ENCODE measurements around the gene ZNF672.

The ZNF672 gene

GRCh38 chr1:248804771-248805681 lies 33.0 kb upstream of the ZNF672 start:
- no peaks in the 10 kb centered on the region for H3K9me3 ChIP-seq (replicated peaks; ENCODE audit: low read length)
- no peaks in the 10 kb centered on the region for H3K36me3 ChIP-seq (ENCODE audit: insufficient read depth, low read length)
- no peaks in the 10 kb centered on the region for H3K27me3 ChIP-seq (ENCODE audit: control insufficient read depth, insufficient read depth, low read length)
- H3K9ac ChIP-seq (ENCODE audit: low read depth, low read length) = no peak overlapping the region
- no peak overlapping the region for H3K4me3 ChIP-seq (ENCODE audit: low read length)
- no peak overlapping the region for H3K4me2 ChIP-seq (ENCODE audit: low read length)
- no peaks in the 10 kb centered on the region for H3K4me1 ChIP-seq (ENCODE audit: control insufficient read depth, insufficient read depth, low read length)

DNA sequence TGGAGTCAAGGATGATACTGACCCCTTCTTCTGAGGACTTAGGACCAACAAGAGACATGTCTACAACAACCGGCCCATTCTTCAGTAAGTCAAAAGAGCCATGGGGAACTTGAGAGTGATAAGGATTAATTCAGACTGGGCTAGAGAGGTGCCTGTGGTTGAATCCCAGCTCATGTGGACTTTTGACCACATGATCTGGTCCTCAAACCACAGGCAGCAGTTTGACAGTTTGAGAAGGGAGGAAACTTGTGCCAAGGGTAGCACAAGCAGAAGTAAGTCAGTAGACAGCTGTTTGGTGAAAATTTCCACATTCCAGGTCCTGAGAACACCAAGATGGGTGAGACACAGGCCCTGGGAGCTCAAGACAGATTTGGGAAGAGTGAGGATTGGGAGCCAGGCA lies 32.1 kb upstream of the ZNF672 start:
- peaks cover 4% of the 10 kb centered on the region for H3K4me1 ChIP-seq (ENCODE audit: control insufficient read depth, insufficient read depth, low read length)
- no peak overlapping the region for H3K9ac ChIP-seq (ENCODE audit: low read depth, low read length)
- H3K9me3 ChIP-seq (replicated peaks; ENCODE audit: low read length) = no peaks in the 10 kb centered on the region
- no peak overlapping the region for H3K4me2 ChIP-seq (ENCODE audit: low read length)
- H3K27me3 ChIP-seq (ENCODE audit: control insufficient read depth, insufficient read depth, low read length) = no peaks in the 10 kb centered on the region
- no peaks in the 10 kb centered on the region for H3K36me3 ChIP-seq (ENCODE audit: insufficient read depth, low read length)
- H3K4me3 ChIP-seq (ENCODE audit: low read length) = no peak overlapping the region

DNA sequence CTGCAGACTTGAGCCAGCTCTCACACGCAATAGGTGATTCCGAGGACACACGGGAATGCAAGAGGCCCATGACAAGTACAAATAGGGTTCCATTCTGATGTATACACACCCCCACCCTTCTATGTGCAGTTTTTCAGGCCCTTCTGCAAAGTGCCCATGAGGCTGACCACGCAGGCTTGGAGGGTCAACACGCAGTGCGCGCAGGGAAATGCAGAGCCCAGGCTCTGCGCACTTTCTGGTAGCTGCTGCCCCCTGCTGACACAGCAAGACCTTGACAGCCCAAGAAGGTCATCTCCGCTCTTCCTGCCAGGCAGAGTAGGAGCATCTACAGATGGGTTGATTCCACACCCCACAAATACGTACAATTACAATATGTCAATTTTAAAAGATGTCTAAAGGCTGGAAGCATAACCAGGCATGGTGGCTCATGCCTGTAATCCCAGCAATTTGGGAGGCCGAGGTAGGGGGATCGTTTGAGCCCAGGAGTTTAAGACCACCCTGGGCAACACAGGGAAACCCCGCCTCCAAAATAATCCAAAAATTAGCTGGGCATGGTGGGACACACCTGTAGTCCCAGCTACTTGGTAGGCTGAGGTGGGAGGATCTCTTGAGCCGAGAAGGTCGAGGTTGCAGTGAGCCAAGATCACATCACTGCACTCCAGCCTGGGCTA lies 30.8 kb upstream of the ZNF672 start:
- H3K36me3 ChIP-seq (ENCODE audit: insufficient read depth, low read length) = peaks cover 3% of the 10 kb centered on the region
- H3K4me1 ChIP-seq (ENCODE audit: control insufficient read depth, insufficient read depth, low read length) = peaks cover 7% of the 10 kb centered on the region
- H3K27me3 ChIP-seq (ENCODE audit: control insufficient read depth, insufficient read depth, low read length) = no peaks in the 10 kb centered on the region
- H3K9ac ChIP-seq (ENCODE audit: low read depth, low read length) = no peak overlapping the region
- no peak overlapping the region for H3K4me3 ChIP-seq (ENCODE audit: low read length)
- no peaks in the 10 kb centered on the region for H3K9me3 ChIP-seq (replicated peaks; ENCODE audit: low read length)
- no peak overlapping the region for H3K4me2 ChIP-seq (ENCODE audit: low read length)

- H3K4me2 ChIP-seq (ENCODE audit: low read length) = no peak overlapping the region
- no peaks in the 10 kb centered on the region for H3K9me3 ChIP-seq (replicated peaks; ENCODE audit: low read length)
- H3K36me3 ChIP-seq (ENCODE audit: insufficient read depth, low read length) = peaks cover 19% of the 10 kb centered on the region
- no peak overlapping the region for H3K9ac ChIP-seq (ENCODE audit: low read depth, low read length)
- H3K27me3 ChIP-seq (ENCODE audit: control insufficient read depth, insufficient read depth, low read length) = no peaks in the 10 kb centered on the region
- peaks cover 7% of the 10 kb centered on the region for H3K4me1 ChIP-seq (ENCODE audit: control insufficient read depth, insufficient read depth, low read length)
- no peak overlapping the region for H3K4me3 ChIP-seq (ENCODE audit: low read length)
Measured at GRCh38 chr1:248808876-248809275, 29.1 kb upstream of the ZNF672 start.

DNA sequence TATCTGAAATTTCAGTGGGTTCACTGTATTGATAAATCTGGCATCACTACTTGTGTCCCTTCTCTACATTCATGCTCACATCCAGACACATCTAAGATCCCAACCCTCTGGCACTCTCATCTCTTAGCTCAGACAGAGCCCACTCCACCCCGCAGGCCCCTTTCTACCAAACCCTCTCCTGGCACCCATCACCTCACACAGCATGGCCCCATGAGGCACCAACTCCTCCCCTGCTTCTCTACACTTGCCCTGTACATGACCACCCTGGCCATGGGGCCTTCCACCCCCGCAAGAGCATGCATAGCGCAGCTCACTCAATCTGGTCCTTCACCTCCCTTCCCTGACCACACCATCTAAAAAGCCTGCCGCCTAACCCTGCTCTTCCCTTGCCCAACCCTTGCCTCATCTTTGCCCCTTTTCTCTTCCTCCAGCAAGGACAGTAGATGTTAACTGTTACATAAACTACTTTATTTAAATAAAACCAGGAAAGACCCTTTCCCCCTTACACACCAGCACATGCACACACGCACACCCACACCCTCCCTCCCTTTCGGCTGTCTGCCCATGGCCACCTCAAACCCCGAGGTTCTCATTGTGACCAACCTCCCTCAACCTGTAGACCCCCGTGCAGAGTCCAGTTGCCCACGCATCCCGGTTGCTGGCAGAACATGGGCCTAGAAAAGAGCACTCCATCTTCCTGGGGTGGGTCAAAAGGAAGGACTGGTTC lies 27.9 kb upstream of the ZNF672 start:
- H3K4me3 ChIP-seq (ENCODE audit: low read length) = no peak overlapping the region
- H3K27me3 ChIP-seq (ENCODE audit: control insufficient read depth, insufficient read depth, low read length) = no peaks in the 10 kb centered on the region
- H3K4me1 ChIP-seq (ENCODE audit: control insufficient read depth, insufficient read depth, low read length) = peaks cover 7% of the 10 kb centered on the region
- H3K4me2 ChIP-seq (ENCODE audit: low read length) = no peak overlapping the region
- no peak overlapping the region for H3K9ac ChIP-seq (ENCODE audit: low read depth, low read length)
- H3K9me3 ChIP-seq (replicated peaks; ENCODE audit: low read length) = no peaks in the 10 kb centered on the region
- H3K36me3 ChIP-seq (ENCODE audit: insufficient read depth, low read length) = peaks cover 32% of the 10 kb centered on the region

DNA sequence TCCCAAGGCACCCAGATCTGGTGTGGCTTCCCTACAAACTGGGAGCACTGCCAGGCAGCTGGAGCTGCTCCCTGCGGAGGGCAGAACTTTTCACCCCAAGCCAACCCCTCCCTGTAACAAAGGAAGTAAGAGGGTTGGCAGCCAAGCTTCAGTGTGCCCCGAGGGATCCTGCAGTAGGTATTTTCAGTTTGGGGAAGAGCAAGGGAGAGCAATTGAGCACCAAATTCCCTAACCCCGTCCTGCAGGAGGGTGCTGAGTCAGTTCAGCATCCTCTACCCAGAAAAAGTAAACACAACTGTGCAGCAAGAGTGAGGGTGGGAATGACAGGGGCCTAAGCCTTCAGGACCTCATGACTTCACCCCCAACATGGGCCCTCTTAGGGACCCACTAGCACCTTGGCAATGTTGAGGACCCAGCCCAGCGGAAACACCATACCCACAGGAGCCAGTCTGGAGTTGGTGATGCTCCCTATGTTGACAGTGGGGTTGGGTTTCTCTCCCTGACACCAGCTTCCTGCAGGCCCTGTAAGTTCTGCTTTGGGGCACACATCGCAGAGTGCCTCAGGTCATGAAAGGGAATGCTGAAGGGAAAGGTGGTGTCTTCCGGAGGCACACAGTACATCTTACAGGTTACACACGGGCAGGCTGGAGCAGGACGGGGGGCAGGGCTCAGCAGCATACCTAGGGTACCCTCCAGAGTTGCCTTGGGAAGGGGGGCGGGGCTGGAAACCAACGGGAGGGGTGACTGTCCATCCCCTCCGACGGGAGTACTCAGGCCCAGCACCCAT lies 27.1 kb upstream of the ZNF672 start:
- no peak overlapping the region for H3K4me2 ChIP-seq (ENCODE audit: low read length)
- H3K4me3 ChIP-seq (ENCODE audit: low read length) = no peak overlapping the region
- peaks cover 39% of the 10 kb centered on the region for H3K36me3 ChIP-seq (ENCODE audit: insufficient read depth, low read length)
- peaks cover 7% of the 10 kb centered on the region for H3K4me1 ChIP-seq (ENCODE audit: control insufficient read depth, insufficient read depth, low read length)
- no peak overlapping the region for H3K9ac ChIP-seq (ENCODE audit: low read depth, low read length)
- no peaks in the 10 kb centered on the region for H3K9me3 ChIP-seq (replicated peaks; ENCODE audit: low read length)
- no peaks in the 10 kb centered on the region for H3K27me3 ChIP-seq (ENCODE audit: control insufficient read depth, insufficient read depth, low read length)

- peaks cover 48% of the 10 kb centered on the region for H3K36me3 ChIP-seq (ENCODE audit: insufficient read depth, low read length)
- H3K4me2 ChIP-seq (ENCODE audit: low read length) = no peak overlapping the region
- H3K4me3 ChIP-seq (ENCODE audit: low read length) = no peak overlapping the region
- H3K27me3 ChIP-seq (ENCODE audit: control insufficient read depth, insufficient read depth, low read length) = no peaks in the 10 kb centered on the region
- H3K4me1 ChIP-seq (ENCODE audit: control insufficient read depth, insufficient read depth, low read length) = peaks cover 7% of the 10 kb centered on the region
- H3K9me3 ChIP-seq (replicated peaks; ENCODE audit: low read length) = no peaks in the 10 kb centered on the region
- no peak overlapping the region for H3K9ac ChIP-seq (ENCODE audit: low read depth, low read length)
Measured at GRCh38 chr1:248811514-248812490, 26.2 kb upstream of the ZNF672 start.

DNA sequence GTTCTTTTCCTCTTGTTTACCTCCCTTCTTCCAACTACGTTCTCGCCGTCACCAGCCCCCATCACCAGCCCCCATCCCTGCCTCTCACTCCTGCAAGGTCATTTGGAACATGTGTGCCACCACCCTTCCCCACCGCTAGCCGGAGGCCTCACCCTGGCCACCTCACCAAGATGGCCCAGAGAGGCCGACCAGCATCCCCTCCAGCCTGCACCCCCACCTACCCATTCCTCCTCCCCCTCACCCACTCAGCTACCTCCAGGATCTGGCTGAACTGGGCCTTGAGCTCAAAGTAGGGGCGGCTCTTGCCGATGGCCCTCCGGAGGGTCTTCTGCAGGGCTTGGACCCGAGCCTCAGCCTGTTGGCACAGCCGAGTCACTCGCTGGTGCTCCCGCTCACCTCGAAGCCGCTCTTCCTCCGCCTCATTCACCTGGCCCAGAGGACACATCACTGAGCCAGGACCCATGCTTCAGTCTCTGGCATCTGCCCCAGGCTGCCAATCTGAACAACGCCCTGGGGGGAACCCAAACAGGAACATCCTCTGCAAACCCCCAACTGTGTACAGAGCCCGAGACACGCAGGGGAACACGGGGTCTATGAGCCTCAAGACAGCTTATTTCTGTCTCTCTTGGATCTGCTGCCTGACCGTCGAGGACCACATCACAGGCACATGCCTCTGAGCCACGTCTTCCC lies 25.1 kb upstream of the ZNF672 start:
- H3K9me3 ChIP-seq (replicated peaks; ENCODE audit: low read length) = no peaks in the 10 kb centered on the region
- no peak overlapping the region for H3K4me3 ChIP-seq (ENCODE audit: low read length)
- H3K27me3 ChIP-seq (ENCODE audit: control insufficient read depth, insufficient read depth, low read length) = no peaks in the 10 kb centered on the region
- H3K36me3 ChIP-seq (ENCODE audit: insufficient read depth, low read length) = peaks cover 58% of the 10 kb centered on the region
- H3K9ac ChIP-seq (ENCODE audit: low read depth, low read length) = no peak overlapping the region
- H3K4me2 ChIP-seq (ENCODE audit: low read length) = no peak overlapping the region
- H3K4me1 ChIP-seq (ENCODE audit: control insufficient read depth, insufficient read depth, low read length) = peaks cover 7% of the 10 kb centered on the region

DNA sequence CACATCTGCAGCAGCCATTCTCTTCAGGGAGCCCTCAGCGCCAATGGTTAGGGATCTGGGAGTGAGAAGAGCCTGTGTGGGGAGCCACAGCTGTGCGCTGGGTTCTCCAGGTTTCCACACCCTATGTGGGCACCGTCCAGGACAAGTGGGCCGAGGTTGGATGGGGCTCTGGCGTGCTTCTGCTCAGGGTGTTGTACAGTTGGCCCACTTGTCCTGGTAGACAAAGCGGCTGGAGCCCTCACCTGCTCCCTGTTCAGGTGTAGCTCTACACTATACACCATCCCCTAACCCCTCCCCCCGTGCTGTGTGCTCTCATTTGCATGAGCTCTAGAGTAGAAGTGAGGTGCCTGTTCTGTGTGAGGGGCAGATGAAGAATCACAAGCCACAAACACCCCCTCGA lies 24.5 kb upstream of the ZNF672 start:
- Histone ChIP-seq H3K27me3 (ENCODE audit: control insufficient read depth, insufficient read depth, low read length) (no peaks in the 10 kb centered on the region), H3K9me3 (replicated peaks; ENCODE audit: low read length) (no peaks in the 10 kb centered on the region), H3K4me2 (ENCODE audit: low read length) (no peak overlapping the region), H3K4me3 (ENCODE audit: low read length) (no peak overlapping the region), H3K36me3 (ENCODE audit: insufficient read depth, low read length) (peaks cover 60% of the 10 kb centered on the region), H3K9ac (ENCODE audit: low read depth, low read length) (no peak overlapping the region), H3K4me1 (ENCODE audit: control insufficient read depth, insufficient read depth, low read length) (peaks cover 7% of the 10 kb centered on the region)

GRCh38 chr1:248814351-248814750 lies 23.7 kb upstream of the ZNF672 start:
- Histone ChIP-seq H3K9ac (ENCODE audit: low read depth, low read length) (no peak overlapping the region), H3K27me3 (ENCODE audit: control insufficient read depth, insufficient read depth, low read length) (no peaks in the 10 kb centered on the region), H3K36me3 (ENCODE audit: insufficient read depth, low read length) (peaks cover 66% of the 10 kb centered on the region), H3K4me1 (ENCODE audit: control insufficient read depth, insufficient read depth, low read length) (peaks cover 7% of the 10 kb centered on the region), H3K4me3 (ENCODE audit: low read length) (no peak overlapping the region), H3K9me3 (replicated peaks; ENCODE audit: low read length) (no peaks in the 10 kb centered on the region), H3K4me2 (ENCODE audit: low read length) (no peak overlapping the region)

Measured in skeletal muscle satellite cell (primary cell).